Esophagus squamous epithelium (tissue), 4 donors: ENCODE results near the gene CDK11B.

Experiments
- CTCF ChIP-seq, 6 experiments: fragments of 450-650 bp in 4 of 6; fragments of 200-600 bp in 2 of 6; sonication (generic) in 2 of 6; IDR thresholded peaks; one replicate each; pipeline ENCODE4 v1.5.1; 2016 to 2019; ENCODE audit warnings: antibody characterized with exemption in 6 of 6, mild to moderate bottlenecking in 4 of 6, moderate library complexity in 4 of 6
- POLR2A ChIP-seq, 4 donors: fragments of 450-650 bp; IDR thresholded peaks; one replicate each; pipeline ENCODE4 v1.6.1; 2017; ENCODE audit warnings: antibody characterized with exemption in 4 of 4, mild to moderate bottlenecking in 4 of 4, moderate library complexity in 3 of 4

GRCh38 chr1:1625404-1625775 is 33.4 kb downstream of the CDK11B start:
- TF ChIP-seq CTCF (IDR thresholded peaks at IDR 0.05), result no peak
- no peak for TF ChIP-seq POLR2A (IDR thresholded peaks at IDR 0.05)
